GM21528 (cell line): ENCODE data around the gene PPAT.
"Not testable (repeated sequence)": the region's sequence is repeated elsewhere in the genome, so short reads cannot be mapped to it uniquely, and the experiment has no call there.

ENCODE experiments used
- ATAC-seq: cut with Tn5 transposase; IDR thresholded peaks from one replicate; pipeline ENCODE4 v1.9.1; 2021; ENCODE audit warnings: mild to moderate bottlenecking, moderate library complexity; ENCODE audit not compliant: unreplicated experiment, low FRiP score

Gene PPAT

DNA sequence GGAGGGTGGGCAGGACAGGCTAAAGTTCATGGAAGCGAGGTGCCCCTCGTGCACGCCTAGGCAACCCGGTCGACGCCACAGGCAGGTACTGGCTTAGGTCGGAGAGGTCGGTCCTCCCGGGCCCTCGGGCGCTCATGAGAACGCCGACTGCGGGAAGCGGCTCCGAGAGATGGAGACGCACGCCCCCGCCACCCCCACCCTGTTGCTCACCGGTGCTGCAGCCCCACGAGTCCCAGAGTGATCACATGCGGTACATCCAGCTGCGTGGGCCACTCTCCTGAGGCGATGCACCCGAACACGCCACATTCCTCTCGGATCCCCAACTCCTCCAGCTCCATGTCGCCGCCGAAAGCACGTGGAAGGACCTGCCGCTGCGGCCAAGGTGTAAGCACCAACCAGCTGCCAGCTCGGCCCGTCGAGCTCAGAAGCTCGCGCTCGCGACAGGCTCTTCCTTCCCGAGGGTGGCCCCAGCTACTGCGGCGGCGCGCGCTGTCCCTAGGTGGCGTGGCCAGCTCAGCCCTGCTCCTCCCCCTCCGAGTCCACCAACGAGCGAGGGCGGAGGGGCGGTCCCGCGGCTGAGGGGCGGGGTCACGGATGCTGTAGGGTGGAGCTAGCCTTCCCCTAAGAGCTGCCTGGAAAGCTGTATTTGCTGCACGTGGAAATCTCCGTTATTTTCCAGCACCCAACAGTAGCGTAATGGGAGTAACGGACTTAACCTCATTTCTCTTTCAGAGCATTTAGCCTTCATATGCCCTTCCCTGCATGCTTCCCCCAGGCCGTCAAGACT, at the start of gene PPAT:
Gene PPAT, minus strand, starts transcription at position 476 of the 787 bp plus-strand sequence. Its CDS starts 138 bp downstream, at position 338.
- peak; percentile 82 for ATAC-seq

DNA sequence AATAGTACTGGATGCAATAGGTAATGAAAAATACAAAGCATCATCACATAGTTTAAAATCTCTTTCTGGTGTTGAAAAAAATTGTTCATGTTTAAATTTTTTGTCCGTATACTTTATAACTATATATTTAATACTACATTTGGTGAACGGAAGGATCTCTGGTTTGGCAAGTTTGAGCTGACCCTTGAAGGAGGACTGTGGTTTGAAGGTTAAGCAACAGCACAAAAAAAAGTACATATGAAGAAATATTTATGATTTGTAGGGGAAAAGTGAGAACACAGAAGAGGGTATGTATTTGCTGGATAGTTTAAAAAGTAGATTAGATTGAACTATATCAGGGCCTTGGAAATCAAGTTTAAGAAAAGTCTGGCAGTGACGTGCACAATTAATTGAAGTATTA, 45.3 kb upstream of the PPAT start:
- no peak for ATAC-seq

DNA sequence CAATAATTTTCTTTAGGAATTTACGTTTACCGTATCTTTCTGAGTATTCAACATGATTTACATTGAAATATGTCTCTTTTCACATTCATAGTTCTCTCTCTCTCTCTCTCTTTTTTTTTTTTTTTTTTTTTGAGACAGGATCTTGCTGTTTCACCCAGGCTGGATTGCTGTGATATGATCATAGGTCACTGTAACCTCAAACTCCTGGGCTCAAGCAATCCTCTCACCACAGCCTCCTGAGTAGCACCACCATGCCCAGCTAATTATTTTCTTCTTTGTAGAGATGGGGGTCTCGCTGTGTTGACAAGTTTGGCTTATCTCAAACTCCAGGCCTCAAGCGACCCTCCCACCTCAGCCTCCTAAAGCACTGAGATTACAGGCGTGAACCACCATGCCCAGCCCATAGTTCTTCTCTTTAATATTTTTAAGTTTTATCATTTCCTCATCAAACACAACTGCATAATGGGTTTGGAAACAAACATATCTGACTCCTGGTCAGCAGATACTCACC, 41.8 kb upstream of the PPAT start:
- no peak for ATAC-seq

DNA sequence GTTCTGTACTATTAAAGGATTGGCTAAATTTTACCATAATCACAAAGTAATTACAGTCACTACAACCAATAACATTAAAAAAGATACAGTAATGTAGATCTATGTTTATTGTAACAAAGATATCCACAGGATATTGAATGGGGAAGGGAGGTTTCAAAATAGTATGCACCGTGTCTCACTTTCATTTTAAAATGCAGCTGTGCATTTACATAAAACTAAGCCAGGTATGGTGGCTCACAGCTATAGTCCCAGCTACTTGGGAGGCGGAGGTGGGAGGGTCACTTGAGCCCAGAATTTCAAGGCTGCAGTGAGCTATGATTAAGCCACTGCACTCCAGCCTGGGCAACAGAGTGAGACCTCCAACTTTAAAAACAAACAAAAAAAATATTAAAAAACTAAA, 40.5 kb upstream of the PPAT start:
- peak; percentile 71 for ATAC-seq

DNA sequence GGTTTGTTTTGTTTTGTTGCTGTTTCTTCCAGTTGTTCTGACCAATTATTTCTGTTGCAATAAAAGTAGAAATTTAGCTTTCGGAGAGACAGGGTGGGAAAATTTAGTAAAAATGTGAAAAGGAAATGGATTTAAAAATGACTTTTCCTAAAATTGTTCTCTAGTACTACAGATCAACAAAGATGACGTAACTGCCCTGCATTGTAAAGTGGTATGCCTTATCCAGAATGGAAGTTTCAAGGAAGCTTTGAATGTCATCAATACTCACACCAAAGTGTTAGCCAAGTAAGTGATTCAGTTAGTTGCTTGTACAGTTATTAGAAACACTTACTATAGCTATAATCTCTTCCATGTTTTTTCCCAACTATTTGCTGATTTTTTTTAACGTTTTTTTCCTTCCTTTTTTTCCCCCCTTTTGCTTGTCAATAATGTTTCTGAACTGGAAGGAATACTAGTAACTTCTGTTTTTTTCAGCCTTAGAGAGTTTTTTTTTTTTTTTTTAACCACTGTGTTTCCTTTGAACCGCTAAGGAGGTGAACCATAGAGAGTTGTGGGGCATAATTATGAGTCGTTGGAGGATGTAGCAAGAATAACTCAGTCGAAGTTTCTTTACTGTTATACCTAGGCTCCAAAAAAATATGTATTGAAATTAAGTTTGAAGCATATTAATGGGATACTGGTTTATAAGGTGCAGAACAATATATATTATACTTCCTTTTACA, 34.2 kb upstream of the PPAT start:
- no peak for ATAC-seq

DNA sequence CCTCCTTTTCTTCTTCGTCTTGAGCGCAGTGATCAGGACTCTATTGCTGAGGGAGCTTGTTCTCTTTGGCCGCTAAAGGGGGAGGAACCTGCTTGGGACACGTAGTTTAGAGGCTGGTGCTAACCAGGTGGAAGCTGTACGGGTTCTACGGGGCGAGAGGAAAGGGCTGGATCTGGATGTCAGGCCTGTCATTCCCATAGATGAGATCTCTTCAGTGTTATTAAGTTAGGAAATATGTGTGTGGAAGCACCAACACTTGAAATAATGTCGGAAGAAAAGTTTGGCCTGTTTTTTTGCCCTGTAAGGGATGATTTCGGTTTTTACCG, 32.6 kb upstream of the PPAT start:
- ATAC-seq = peak; percentile 61

DNA sequence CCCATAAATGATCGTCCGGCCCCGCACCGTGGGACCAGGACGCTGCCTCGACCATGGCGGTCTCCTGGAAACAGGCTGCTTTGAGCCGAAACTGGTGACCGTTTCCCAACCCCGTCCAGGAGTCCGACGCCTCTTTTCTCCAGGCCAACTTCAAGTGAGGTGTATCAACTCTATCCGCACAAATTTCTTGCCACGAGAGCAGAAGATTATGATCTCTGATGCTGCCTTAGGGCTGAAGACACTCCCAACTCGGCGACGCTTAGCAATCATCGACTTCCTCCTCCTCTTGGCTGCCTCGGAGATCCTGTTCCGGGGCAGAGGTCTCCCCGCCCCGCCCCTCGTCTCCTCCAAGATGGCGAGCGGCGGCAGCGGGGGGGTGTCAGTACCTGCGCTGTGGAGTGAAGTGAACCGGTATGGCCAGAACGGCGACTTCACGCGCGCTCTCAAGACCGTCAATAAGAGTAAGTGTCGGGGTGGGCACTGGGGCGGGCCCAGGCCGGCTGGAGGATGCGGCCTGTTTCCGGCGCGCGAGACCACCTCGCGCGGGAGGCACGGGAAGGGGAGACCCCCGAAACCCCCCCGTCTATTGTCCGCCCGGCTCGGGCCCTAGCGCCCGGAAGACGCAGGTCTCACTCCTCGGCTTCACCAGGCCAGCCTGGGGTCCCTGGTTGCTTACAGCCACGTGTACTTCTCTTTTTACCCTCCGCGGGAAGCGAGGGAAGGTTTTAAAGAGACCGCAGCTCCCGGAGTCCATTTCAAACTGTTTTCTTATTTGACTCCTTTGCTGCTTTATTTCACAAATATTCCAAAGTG, 32.1 kb upstream of the PPAT start, which contains the start of gene SRP72:
Gene SRP72, plus strand, starts transcription at position 334 of the 813 bp plus-strand sequence. Its CDS starts 19 bp downstream, at position 353.
- ATAC-seq = peak; percentile 93

DNA sequence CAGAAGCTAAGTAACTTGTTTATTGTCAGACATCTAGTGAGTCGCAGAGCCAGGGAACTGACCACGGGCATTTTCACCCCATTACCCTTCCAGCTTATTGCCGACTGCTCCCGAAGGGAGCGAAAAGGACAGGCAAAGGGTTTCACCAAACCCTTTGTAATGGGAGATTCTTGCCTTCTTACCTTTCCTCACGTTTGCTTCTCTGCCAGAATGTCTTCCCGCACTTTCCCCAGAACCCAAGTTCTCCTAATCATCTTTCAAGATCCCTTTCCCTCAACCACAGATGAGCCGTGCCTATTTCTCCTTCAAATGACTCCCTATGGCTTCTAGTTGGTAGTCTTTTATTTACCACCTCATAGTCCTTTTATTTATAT, 31.5 kb upstream of the PPAT start:
- no peak for ATAC-seq

DNA sequence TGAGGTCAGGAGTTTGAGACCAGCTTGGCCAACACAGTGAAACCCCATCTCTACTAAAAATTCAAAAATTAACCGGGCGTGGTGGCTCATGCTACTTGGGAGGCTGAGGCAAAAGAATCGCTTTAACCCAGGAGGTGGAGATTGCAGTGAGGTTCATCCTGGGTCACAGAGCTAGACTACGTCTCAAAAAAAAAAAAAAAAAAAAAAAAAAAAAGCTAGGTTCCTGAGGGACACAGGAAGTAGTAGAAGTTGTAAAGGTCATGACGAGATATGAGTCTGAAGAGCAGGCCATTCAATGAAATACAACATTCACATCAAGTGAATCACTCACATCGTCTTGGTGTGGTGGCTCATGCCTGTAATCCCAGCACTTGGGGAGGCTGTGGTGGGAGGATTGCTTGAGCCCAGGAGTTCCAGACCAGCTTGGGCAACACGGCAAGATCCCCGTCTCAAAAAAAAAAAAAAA, 30.9 kb upstream of the PPAT start:
- ATAC-seq = not testable (repeated sequence)

DNA sequence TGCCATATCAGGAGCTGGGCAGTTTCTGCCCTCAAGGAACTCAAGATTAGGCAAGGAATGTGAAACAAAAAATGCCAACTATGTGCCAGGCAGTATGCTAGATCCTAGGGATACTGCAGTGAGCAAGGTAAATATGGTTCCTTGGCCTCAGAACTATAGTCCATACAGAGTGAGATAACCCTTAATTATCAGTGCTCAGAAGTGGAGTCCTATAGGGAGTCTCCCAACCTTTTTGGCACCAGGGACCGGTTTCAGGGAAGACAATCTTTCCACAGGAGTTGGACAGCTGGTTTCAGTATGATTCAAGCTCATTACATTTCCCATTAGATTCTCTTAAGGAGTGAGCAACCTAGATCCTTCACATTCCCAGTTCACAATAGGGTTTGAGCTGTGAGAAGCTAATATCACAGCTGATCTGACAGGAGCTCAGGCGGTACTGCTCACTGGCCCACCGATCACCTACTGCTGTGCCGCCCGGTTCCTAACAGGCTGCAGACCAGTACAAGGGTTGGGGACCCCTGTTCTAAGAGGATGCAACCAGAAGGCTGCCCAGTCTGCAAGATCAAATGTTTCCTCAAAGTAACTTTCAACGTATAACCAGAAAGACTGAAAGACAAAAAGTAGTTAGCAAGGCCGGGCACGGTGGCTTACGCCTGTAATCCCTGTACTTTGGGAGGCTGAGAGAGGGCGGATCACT, 30.3 kb upstream of the PPAT start:
- no peak for ATAC-seq

DNA sequence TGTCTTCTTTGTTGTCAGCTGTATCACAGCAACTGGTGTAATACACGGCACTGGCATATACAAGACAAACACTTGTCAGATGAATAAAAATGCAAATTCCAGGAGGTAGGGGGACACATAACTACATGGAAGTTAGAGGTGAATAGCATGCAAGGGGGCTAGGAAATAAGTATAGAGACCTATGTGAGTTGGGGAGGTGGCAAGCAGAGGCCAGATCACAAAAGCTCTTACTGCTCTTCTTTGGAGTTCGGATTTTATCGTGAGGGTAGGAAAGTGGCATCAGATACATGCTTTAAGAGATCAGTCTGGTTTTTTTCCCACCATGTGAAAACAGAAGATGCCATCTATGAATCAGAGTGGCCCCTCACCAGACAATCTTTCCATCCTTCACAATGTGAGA, 29.2 kb upstream of the PPAT start:
- no peak for ATAC-seq

DNA sequence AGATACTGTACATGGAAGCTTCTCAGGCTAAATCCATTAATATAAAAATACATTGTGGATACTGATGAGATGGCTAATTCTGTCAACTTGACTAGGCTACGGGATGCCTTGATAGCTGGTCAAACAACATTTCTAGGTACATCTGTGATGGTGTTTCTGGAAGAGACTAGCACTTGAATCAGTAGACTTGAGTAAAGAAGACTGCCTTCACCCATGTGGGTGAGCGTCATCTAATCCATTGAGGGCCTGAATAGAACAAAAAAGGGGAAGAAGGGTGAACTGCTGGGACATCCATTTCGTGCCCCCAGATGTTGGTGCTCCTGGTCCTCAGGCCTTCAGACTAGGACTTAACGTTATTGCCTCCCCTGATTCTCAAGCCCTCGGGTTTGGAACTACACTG, 28.3 kb upstream of the PPAT start:
- no peak for ATAC-seq

DNA sequence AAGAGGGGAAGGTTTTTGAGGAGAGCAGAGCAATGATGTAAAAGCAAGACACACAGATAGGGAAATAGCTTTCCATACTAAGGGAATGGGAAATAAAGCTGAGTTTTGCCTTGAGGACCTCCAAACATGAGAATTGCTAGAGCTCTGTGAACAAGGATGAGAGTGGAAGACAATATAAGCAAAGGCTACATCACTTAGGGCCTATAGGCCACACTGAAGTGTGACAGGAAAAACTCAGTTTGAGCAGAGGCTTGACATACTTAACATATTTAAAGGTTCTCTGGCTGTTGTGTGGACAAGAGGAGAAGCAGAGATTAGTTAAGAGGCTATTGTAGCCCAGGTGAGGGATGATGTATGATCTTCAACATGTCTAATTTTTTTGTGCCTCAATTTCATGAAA, 26.7 kb upstream of the PPAT start:
- ATAC-seq = no peak

DNA sequence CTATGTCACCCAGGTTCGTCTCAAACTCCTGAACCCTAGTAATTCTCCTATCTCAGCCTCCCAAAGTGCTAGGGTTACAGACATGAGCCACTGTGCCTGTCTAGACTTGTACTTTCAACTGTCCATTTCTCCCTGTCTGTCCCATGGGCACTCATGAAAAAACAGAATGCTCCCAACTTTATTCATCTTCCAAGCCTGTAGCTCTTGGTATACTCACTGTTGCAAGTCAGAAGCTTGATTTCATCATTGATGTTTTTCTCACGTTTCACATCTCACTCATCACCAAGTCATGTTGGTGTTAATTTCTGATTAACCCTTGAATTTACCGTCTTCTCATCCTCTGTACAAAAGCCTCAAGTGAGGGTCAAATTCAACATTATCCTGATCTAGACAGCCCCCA, 24.7 kb upstream of the PPAT start:
- no peak for ATAC-seq

DNA sequence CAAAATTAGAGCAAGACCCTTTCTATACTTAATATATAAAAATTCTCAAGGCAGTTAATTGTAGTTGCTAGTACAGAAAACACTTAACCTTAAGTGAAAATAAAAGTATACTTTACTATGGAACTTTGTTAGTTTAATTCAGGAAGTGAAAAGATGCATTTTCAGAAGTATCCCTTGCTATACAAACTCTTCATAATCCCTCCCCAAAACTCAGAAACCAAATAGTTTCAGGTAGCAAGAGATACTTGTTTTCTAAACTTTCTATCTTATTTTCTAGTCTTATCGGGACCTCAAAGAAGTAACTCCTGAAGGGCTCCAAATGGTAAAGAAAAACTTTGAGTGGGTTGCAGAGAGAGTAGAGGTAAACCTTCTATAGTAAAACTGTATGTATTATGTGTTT, 14.9 kb upstream of the PPAT start:
- no peak for ATAC-seq

DNA sequence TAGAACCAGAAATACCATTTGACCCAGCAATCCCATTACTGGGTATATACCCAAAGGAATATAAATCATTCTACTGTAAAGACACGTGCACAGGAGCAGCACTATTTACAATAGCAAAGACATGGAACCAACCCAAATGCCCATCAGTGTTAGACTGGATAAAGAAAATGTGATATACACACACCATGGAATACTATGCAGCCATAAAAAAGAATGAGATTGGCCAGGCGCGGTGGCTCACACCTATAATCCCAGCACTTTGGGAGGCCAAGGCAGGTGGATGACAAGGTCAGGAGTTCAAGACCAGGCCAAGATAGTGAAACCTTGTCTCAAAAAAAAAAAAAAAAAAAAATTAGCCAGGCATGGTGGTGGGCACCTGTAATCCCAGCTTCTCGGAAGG, 14.1 kb upstream of the PPAT start:
- ATAC-seq = not testable (repeated sequence)

DNA sequence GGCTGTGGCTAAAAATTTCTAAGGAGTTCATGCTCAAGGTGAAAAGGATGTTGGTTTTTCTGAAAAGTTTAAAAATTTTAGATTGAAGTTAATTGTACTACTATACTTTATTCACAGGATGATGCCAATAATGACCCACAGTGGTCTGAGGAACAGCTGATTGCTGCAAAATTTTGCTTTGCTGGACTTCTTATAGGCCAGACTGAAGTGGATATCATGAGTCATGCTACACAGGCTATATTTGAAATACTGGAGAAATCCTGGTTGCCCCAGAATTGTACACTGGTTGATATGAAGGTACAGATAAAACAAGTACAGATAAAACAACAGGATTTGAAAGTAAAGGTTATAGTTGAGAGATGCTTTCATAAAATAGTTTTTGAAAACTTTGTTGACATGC, 12.9 kb upstream of the PPAT start:
- no peak for ATAC-seq

DNA sequence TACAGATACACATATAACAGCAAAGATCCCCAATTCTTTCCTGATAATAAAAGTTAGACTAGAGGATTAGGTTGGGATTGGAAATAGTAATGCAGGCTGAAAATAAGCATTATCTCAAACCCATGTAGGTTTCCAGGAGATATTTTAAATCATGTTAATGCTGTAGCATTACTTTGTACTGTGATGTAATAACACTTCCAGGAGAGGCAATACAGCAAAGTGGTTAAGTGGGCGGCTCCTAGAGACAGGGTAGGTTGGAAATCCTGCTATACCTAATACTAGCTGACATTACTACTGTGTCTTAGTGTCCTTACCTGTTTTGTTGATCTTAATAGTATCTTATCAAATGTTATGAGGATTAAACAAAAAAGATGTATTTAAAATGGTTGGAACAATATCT, 10.3 kb upstream of the PPAT start:
- no peak for ATAC-seq

DNA sequence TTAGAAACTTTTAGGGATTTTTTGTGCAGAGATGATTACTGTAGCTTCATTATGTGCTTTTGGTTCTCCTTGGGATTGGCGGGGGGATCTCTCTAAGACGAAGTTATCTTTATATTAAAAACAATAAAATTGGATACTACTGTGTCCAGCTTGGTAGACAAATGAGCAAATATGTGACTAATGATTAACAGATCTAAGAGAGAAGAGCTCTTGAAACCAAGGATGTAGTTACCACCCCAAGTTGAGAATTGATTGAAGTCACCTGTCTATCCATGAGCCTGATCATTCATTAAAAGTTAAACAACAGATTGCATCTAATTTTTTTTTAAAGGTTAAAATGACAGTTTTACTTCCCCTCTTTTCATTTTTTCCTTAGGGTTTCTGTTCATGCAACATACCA, 9.3 kb upstream of the PPAT start:
- no peak for ATAC-seq

DNA sequence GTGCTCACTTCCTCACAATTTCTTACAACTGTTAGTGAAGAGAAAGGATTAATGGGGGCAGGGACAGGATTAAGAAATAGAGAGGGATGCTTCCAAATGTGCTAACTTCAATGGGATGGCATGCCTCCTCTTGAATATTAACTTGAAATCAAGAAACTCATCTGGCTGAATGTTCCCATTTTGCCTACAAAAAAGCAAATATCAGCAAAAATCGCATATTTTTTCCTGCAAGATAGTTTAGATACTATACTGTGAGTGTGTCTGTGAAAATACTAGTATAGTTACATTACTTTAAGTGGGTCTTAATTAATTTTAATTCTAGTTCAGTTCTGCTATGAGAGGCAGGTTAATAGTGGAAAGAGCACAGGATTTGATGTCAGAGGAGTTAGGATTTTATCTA, 5.6 kb upstream of the PPAT start:
- ATAC-seq = no peak
